NT2/D1 (cell line): ENCODE data around the gene PNPT1.

ENCODE experiments used
- SUZ12 ChIP-seq: IDR thresholded peaks from 2 replicates; pipeline ENCODE4 v1.6.1; 2011; ENCODE audit not compliant: insufficient read length, insufficient read depth; ENCODE audit errors: extremely low read depth
- YY1 ChIP-seq: IDR thresholded peaks from 2 replicates; pipeline ENCODE4 v1.6.1; 2011; ENCODE audit not compliant: insufficient read length, insufficient read depth
- ZNF274 ChIP-seq: IDR thresholded peaks from 2 replicates; pipeline ENCODE4 v1.6.1; 2011; ENCODE audit warnings: mild to moderate bottlenecking, low read depth, low read length

DNA sequence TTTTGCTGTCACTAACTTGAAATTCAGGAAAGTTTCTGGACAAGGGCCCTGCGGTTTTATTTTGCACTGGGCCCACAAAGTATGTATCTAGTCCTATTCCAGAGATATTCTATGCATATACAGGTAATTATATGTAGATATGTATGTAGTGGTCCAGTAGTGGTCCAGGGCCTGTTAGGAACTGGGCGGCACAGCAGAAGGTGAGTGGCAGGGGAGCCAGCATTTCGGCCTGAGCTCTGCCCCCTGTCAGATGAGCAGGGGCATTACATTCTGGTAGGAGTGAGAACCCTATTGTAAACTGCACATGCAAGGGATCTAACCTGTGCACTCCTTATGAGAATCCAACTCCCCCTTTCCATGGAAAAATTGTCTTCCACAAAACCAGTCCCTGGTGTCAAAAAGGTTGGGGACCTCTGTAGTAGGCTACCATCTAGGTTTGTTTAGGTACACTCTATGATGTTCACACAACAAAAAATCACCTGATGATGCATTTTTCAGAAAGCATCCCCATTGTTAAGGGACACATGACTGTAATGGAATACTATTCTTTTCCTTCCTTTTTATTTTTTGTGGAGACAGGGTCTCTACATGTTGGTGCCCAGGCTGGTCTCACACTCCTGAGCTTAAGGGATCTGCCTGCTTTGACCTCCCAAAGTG is 73.4 kb downstream of the PNPT1 start:
- TF ChIP-seq SUZ12: no peak
- TF ChIP-seq YY1: no peak
- no peak for TF ChIP-seq ZNF274
